BE2C (cell line): ENCODE measurements around the gene RIMBP2.

Experiments
- DNase-seq: peaks from one replicate; pipeline ENCODE4 v3.0.0-alpha.2; 2020
- H3K27me3 ChIP-seq: fragments of 250-450 bp; sonication (Bioruptor Pico); 2 replicates; pipeline ENCODE4 v1.5.1; 2020; ENCODE audit warnings: mild to moderate bottlenecking
- H3K36me3 ChIP-seq: fragments of 250-450 bp; sonication (Bioruptor Pico); 2 replicates; pipeline ENCODE4 v1.5.1; 2020; ENCODE audit warnings: mild to moderate bottlenecking
- H3K4me1 ChIP-seq: fragments of 250-450 bp; sonication (Bioruptor Pico); 2 replicates; pipeline ENCODE4 v1.5.1; 2020
- H3K4me3 ChIP-seq: 2 replicates; pipeline ENCODE4 v1.5.1; 2011; ENCODE audit warnings: low read depth, low read length
- H3K9me3 ChIP-seq: fragments of 250-450 bp; sonication (Bioruptor Pico); 2 replicates; pipeline ENCODE4 v1.5.1; 2020
- TF ChIP-seq, protein P1 (sequence below): IDR thresholded peaks from 2 replicates; pipeline ENCODE4 v1.5.1; 2012; ENCODE audit warnings: mild to moderate bottlenecking, low read depth, low read length

The RIMBP2 gene

GRCh38 chr12:130441771-130442760 lies 274.0 kb downstream of the RIMBP2 start:
- no peak for DNase-seq
- Histone ChIP-seq H3K9me3 (no peaks in the 10 kb centered on the region), H3K27me3 (no peaks in the 10 kb centered on the region), H3K36me3 (peaks cover 81% of the 10 kb centered on the region), H3K4me1 (no peaks in the 10 kb centered on the region), H3K4me3 (no peak overlapping the region)
- TF ChIP-seq, protein P1, sequence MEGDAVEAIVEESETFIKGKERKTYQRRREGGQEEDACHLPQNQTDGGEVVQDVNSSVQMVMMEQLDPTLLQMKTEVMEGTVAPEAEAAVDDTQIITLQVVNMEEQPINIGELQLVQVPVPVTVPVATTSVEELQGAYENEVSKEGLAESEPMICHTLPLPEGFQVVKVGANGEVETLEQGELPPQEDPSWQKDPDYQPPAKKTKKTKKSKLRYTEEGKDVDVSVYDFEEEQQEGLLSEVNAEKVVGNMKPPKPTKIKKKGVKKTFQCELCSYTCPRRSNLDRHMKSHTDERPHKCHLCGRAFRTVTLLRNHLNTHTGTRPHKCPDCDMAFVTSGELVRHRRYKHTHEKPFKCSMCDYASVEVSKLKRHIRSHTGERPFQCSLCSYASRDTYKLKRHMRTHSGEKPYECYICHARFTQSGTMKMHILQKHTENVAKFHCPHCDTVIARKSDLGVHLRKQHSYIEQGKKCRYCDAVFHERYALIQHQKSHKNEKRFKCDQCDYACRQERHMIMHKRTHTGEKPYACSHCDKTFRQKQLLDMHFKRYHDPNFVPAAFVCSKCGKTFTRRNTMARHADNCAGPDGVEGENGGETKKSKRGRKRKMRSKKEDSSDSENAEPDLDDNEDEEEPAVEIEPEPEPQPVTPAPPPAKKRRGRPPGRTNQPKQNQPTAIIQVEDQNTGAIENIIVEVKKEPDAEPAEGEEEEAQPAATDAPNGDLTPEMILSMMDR = no peak

DNA sequence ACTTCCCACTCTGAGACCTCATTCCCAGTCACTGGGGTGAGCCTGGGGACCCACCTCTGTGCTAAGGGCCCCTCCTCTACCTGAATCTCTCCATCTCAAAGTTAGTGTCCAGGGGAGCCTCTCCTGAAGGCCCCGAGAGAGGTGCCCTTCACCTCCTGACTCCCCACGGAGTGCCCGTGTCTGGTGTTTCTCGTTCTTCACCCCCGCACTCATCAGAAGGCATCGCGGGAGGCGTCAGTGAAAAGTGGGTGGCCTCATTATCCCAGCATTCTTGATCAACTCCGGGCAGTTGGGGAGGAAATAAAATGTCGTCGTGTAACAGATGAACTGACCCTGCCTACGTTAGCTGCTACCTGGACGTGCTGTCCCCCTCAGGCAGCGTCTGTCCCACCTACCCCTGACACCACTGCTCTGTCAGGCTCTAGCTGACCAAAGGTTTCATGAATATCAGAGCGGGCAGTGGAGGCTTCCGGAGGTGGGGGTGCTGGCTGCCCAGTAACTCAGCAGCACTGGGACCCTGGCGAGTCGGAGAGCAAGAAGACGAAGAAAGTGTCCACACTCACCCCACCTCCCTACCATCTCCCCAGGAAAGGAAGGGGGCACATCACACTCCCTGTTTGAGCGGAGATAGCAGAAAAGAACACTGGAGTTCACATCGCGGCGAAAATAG lies 275.6 kb downstream of the RIMBP2 start:
- TF ChIP-seq, protein P1 = no peak
- Histone ChIP-seq H3K9me3 (no peaks in the 10 kb centered on the region), H3K27me3 (no peaks in the 10 kb centered on the region), H3K36me3 (peaks cover 81% of the 10 kb centered on the region), H3K4me3 (no peak overlapping the region), H3K4me1 (no peaks in the 10 kb centered on the region)
- no peak for DNase-seq

- H3K4me3 ChIP-seq = no peak overlapping the region
- no peaks in the 10 kb centered on the region for H3K27me3 ChIP-seq
- H3K36me3 ChIP-seq = peaks cover 81% of the 10 kb centered on the region
- TF ChIP-seq, protein P1 = no peak
- no peaks in the 10 kb centered on the region for H3K9me3 ChIP-seq
- no peak for DNase-seq
- H3K4me1 ChIP-seq = no peaks in the 10 kb centered on the region
Measured at GRCh38 chr12:130439250-130439649, 276.8 kb downstream of the RIMBP2 start.

GRCh38 chr12:130438711-130439110 lies 277.4 kb downstream of the RIMBP2 start:
- no peak for DNase-seq

GRCh38 chr12:130438243-130438620 lies 277.9 kb downstream of the RIMBP2 start:
- Histone ChIP-seq H3K9me3 (no peaks in the 10 kb centered on the region), H3K4me3 (no peak overlapping the region)

More at GRCh38 chr12:130438711-130439110, 277.4 kb downstream of the RIMBP2 start:
- H3K4me3 ChIP-seq = no peak overlapping the region
- peaks cover 81% of the 10 kb centered on the region for H3K36me3 ChIP-seq
- no peaks in the 10 kb centered on the region for H3K9me3 ChIP-seq
- H3K27me3 ChIP-seq = no peaks in the 10 kb centered on the region
- TF ChIP-seq, protein P1 = no peak
- H3K4me1 ChIP-seq = no peaks in the 10 kb centered on the region

More at GRCh38 chr12:130438243-130438620, 277.9 kb downstream of the RIMBP2 start:
- peaks cover 81% of the 10 kb centered on the region for H3K36me3 ChIP-seq
- no peaks in the 10 kb centered on the region for H3K27me3 ChIP-seq
- TF ChIP-seq, protein P1 = no peak
- no peak for DNase-seq
- H3K4me1 ChIP-seq = no peaks in the 10 kb centered on the region
